NCI-H774 (cell line): ENCODE measurements around the gene GIT2.

ENCODE experiments used
- DNase-seq: peaks from one replicate; lab custom pipeline; 2025; lab: John Stamatoyannopoulos, UW

The GIT2 gene

GRCh38 chr12:109981311-109981710 is 14.9 kb downstream of the GIT2 start:
- no peak for DNase-seq

GRCh38 chr12:109972821-109973220 is 23.3 kb downstream of the GIT2 start:
- no peak for DNase-seq

- DNase-seq, result no peak
These were observed 27.4 kb downstream of the GIT2 start for GRCh38 chr12:109968801-109969200.

- no peak for DNase-seq
These were observed 28.1 kb downstream of the GIT2 start for GRCh38 chr12:109968032-109968420.

- DNase-seq, result no peak
These were observed 28.7 kb downstream of the GIT2 start for GRCh38 chr12:109967383-109968031.

GRCh38 chr12:109966546-109966945 is 29.6 kb downstream of the GIT2 start:
- no peak for DNase-seq

- no peak for DNase-seq
These were observed 32.3 kb downstream of the GIT2 start for GRCh38 chr12:109963743-109964429.

- DNase-seq, result no peak
These were observed 32.8 kb downstream of the GIT2 start for GRCh38 chr12:109963330-109963729.

- DNase-seq, result no peak
These were observed 33.8 kb downstream of the GIT2 start for GRCh38 chr12:109962398-109962797.

- no peak for DNase-seq
These were observed 34.6 kb downstream of the GIT2 start for GRCh38 chr12:109961612-109962011.

- DNase-seq, result no peak
These were observed 35.0 kb downstream of the GIT2 start for GRCh38 chr12:109961201-109961600.

GRCh38 chr12:109959411-109960093 is 36.6 kb downstream of the GIT2 start:
- no peak for DNase-seq

- DNase-seq, result no peak
These were observed 37.8 kb downstream of the GIT2 start for GRCh38 chr12:109958374-109958773.

- no peak for DNase-seq
These were observed 42.5 kb downstream of the GIT2 start for GRCh38 chr12:109953656-109954055.

- no peak for DNase-seq
These were observed 43.3 kb downstream of the GIT2 start for GRCh38 chr12:109952873-109953272.

GRCh38 chr12:109952160-109952858 is 43.9 kb downstream of the GIT2 start:
- no peak for DNase-seq

- no peak for DNase-seq
These were observed 44.4 kb downstream of the GIT2 start for GRCh38 chr12:109951751-109952150.

GRCh38 chr12:109951136-109951535 is 45.0 kb downstream of the GIT2 start:
- no peak for DNase-seq

- no peak for DNase-seq
These were observed 45.5 kb downstream of the GIT2 start for GRCh38 chr12:109950625-109951024.

GRCh38 chr12:109949089-109949488 is 47.1 kb downstream of the GIT2 start:
- no peak for DNase-seq

- no peak for DNase-seq
These were observed 47.8 kb downstream of the GIT2 start for GRCh38 chr12:109948368-109948767.

GRCh38 chr12:109947521-109947920 is 48.6 kb downstream of the GIT2 start:
- DNase-seq, result no peak

GRCh38 chr12:109946913-109947312 is 49.3 kb downstream of the GIT2 start:
- DNase-seq, result no peak
